ENCODE data around the gene ACIN1. TPM values are rescaled to one million over a fixed set of nuclear protein-coding genes. Genes with fewer than 3 reads are reported as not detected.

ACIN1 gene
- 103 and 105 TPM in 2 replicates for total RNA-seq

GRCh38 chr14:23094666-23095195 is at the start of gene ACIN1:
Gene ACIN1, minus strand, starts transcription at chr14:23095136. Its CDS starts 24 bp downstream, at chr14:23095112.

GRCh38 chr14:23118506-23119362 is 23.8 kb upstream of the ACIN1 start, which contains the start of gene CEBPE:
Gene CEBPE, minus strand, starts transcription at chr14:23119255. Its CDS starts 164 bp downstream, at chr14:23119091.

GRCh38 chr14:23104591-23105347 is 9.8 kb upstream of the ACIN1 start, which contains the start of gene CIROP:
Gene CIROP, minus strand, starts transcription at chr14:23104989. Its CDS starts 69 bp downstream, at chr14:23104920.

GRCh38 chr14:23095196-23096108 is 516 bp upstream of the ACIN1 start, which contains the start of gene C14orf119:
Gene C14orf119, plus strand, starts transcription at chr14:23095505. Its CDS starts 2,154 bp downstream, at chr14:23097659.

GRCh38 chr14:23056956-23057756 is 37.8 kb downstream of the ACIN1 start, which contains the start of gene CDH24:
Gene CDH24, minus strand, starts transcription at chr14:23057520. Its CDS starts 1,787 bp downstream, at chr14:23055733.

GRCh38 chr14:23042162-23042965 is 52.6 kb downstream of the ACIN1 start, which contains the start of gene PSMB11:
Gene PSMB11, plus strand, starts transcription at chr14:23042212. Its CDS starts 14 bp downstream, at chr14:23042226.

GRCh38 chr14:23034498-23035302 is 60.2 kb downstream of the ACIN1 start, which contains the start of gene PSMB5:
Gene PSMB5, minus strand, starts transcription at chr14:23034900. Its CDS starts 19 bp downstream, at chr14:23034881.

GRCh38 chr14:23009939-23010726 is 84.8 kb downstream of the ACIN1 start, which contains the start of gene C14orf93:
Gene C14orf93, minus strand, starts transcription at chr14:23010143. Its CDS starts 11,120 bp downstream, at chr14:22999023.

Other genes with a start within 250 kb of the ACIN1 start
- 97.4 and 113 TPM in 2 replicates for gene LRP10, start 223.4 kb downstream of the ACIN1 start, total RNA-seq
- gene REM2, start 211.9 kb downstream of the ACIN1 start, total RNA-seq = under 0.01 TPM in 1 of 2 replicates, not detected in the other
- gene RBM23, start 176.0 kb downstream of the ACIN1 start, total RNA-seq = 89.1 and 179 TPM in 2 replicates
- 42.9 and 45.8 TPM in 2 replicates for gene PRMT5, start 165.8 kb downstream of the ACIN1 start, total RNA-seq
- 36.8 and 54.7 TPM in 2 replicates for gene HAUS4, start 138.0 kb downstream of the ACIN1 start, total RNA-seq
- 65.6 and 75.0 TPM in 2 replicates for gene AJUBA, start 112.6 kb downstream of the ACIN1 start, total RNA-seq
- gene C14orf93, start 85.0 kb downstream of the ACIN1 start, total RNA-seq = 9.2 and 12.0 TPM in 2 replicates
- 119 and 140 TPM in 2 replicates for gene PSMB5, start 60.2 kb downstream of the ACIN1 start, total RNA-seq
- not detected in 2 replicates for gene PSMB11, start 52.9 kb downstream of the ACIN1 start, total RNA-seq
- 4.1 and 4.6 TPM in 2 replicates for gene CDH24, start 37.6 kb downstream of the ACIN1 start, total RNA-seq
- 44.0 and 45.7 TPM in 2 replicates for gene C14orf119, start 369 bp upstream of the ACIN1 start, total RNA-seq
- 0.26 TPM in 1 of 2 replicates, not detected in the other for gene CIROP, start 9.9 kb upstream of the ACIN1 start, total RNA-seq
- 0.13 TPM in 1 of 2 replicates, not detected in the other for gene CEBPE, start 24.1 kb upstream of the ACIN1 start, total RNA-seq
- gene SLC7A8, start 88.5 kb upstream of the ACIN1 start, total RNA-seq = 94.3 and 98.6 TPM in 2 replicates
- not detected in 2 replicates for gene RNF212B, start 142.8 kb upstream of the ACIN1 start, total RNA-seq
- 6.1 and 7.8 TPM in 2 replicates for gene HOMEZ, start 191.0 kb upstream of the ACIN1 start, total RNA-seq
- 7.2 and 10.8 TPM in 2 replicates for gene PPP1R3E, start 207.7 kb upstream of the ACIN1 start, total RNA-seq
- gene BCL2L2, start 211.7 kb upstream of the ACIN1 start, total RNA-seq = 17.2 and 17.9 TPM in 2 replicates
- gene PABPN1, start 226.3 kb upstream of the ACIN1 start, total RNA-seq = 43.4 and 44.4 TPM in 2 replicates

Measured in articular chondrocyte of knee joint (primary cell).